Tibial nerve (tissue), 3 donors: ENCODE measurements around the gene C5orf58.

ENCODE experiments used
- POLR2A ChIP-seq, 2 donors: fragments of 450-650 bp; IDR thresholded peaks; one replicate each; pipeline ENCODE4 v1.6.1; 2017; ENCODE audit warnings: antibody characterized with exemption in 2 of 2, mild to moderate bottlenecking in 2 of 2, moderate library complexity in 2 of 2
- TF ChIP-seq, protein P1 (sequence below), 5 experiments: fragments of 200-600 bp in 3 of 5; fragments of 450-650 bp in 2 of 5; sonication (generic) in 3 of 5; IDR thresholded peaks; one replicate each; pipeline ENCODE4 v1.5.1; 2016 to 2019; ENCODE audit warnings: antibody characterized with exemption in 5 of 5, mild to moderate bottlenecking in 3 of 5, moderate library complexity in 2 of 5

DNA sequence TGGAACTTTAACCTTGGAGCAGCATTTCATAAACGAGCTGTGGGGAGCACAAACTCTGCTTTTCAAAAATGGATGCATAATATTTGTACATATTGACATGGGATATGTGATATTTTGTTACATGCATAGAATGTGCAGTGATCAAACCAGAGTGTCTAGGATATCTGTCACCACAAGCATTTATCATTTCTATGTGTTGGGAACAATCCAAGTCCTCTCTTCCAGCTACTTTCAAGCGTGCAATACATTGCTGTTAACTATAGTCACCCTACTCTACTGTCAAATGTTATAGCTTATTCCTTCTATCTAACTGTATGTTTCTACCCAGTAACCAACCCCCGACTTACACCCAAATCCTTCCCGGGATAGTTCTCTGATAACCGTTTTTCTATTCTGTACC lies 15.0 kb upstream of the C5orf58 start:
- TF ChIP-seq POLR2A (IDR thresholded peaks at IDR 0.05): no peak
- TF ChIP-seq, protein P1, sequence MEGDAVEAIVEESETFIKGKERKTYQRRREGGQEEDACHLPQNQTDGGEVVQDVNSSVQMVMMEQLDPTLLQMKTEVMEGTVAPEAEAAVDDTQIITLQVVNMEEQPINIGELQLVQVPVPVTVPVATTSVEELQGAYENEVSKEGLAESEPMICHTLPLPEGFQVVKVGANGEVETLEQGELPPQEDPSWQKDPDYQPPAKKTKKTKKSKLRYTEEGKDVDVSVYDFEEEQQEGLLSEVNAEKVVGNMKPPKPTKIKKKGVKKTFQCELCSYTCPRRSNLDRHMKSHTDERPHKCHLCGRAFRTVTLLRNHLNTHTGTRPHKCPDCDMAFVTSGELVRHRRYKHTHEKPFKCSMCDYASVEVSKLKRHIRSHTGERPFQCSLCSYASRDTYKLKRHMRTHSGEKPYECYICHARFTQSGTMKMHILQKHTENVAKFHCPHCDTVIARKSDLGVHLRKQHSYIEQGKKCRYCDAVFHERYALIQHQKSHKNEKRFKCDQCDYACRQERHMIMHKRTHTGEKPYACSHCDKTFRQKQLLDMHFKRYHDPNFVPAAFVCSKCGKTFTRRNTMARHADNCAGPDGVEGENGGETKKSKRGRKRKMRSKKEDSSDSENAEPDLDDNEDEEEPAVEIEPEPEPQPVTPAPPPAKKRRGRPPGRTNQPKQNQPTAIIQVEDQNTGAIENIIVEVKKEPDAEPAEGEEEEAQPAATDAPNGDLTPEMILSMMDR (IDR thresholded peaks at IDR 0.05): no peak
